ENCODE measurements around the gene WWOX. TPM values are rescaled to one million over a fixed set of nuclear protein-coding genes. Genes with fewer than 3 reads are reported as not detected.

WWOX gene
- total RNA-seq, 1 experiment from 2014 or later, result 15.6 TPM

- Histone ChIP-seq H3K27ac (ENCODE audit: insufficient read length, low read depth, low read length) (no peak overlapping the region), H3K14ac (ENCODE audit: insufficient read depth, low read length) (no peak overlapping the region), H3K23me2 (ENCODE audit: insufficient read length, low read depth, low read length, poor library complexity, severe bottlenecking) (no peaks in the 10 kb centered on the region), H3K56ac (ENCODE audit: insufficient read length, low read depth, low read length) (no peak overlapping the region), H3K9me3 (ENCODE audit: control insufficient read depth, low read depth, low read length) (no peaks in the 10 kb centered on the region), H2AFZ (ENCODE audit: low read length) (no peak overlapping the region), H3K18ac (ENCODE audit: insufficient read length, low read depth, low read length) (no peak overlapping the region), H4K5ac (ENCODE audit: insufficient read length, low read depth, low read length) (no peak overlapping the region), H3K27me3 (ENCODE audit: insufficient read depth, low read length) (no peaks in the 10 kb centered on the region), H4K8ac (replicated peaks; ENCODE audit: insufficient read length, low read depth, low read length) (no peak overlapping the region), H2BK15ac (ENCODE audit: low read depth, low read length) (no peak overlapping the region), H3K9ac (ENCODE audit: extremely low read depth, insufficient read length, low read length) (no peak overlapping the region), H2AK5ac (ENCODE audit: insufficient read length, low read length) (no peak overlapping the region), H3K79me2 (ENCODE audit: insufficient read depth, low read length) (no peaks in the 10 kb centered on the region), H3T11ph (ENCODE audit: low read length) (no peak overlapping the region), H3K79me1 (ENCODE audit: insufficient read depth, low read depth, low read length, poor library complexity, severe bottlenecking) (no peaks in the 10 kb centered on the region), H3K23ac (ENCODE audit: insufficient read length, low read depth, low read length) (no peak overlapping the region), H3K4me1 (ENCODE audit: insufficient read depth, low read length) (no peaks in the 10 kb centered on the region; the same call in 1 of the 2 replicates), H3K4ac (ENCODE audit: low read depth, low read length) (no peak overlapping the region), H2BK12ac (ENCODE audit: insufficient read length, low read depth, low read length) (no peak overlapping the region), H4K20me1 (ENCODE audit: control insufficient read depth, insufficient read depth, insufficient read length) (no peaks in the 10 kb centered on the region), H2BK120ac (ENCODE audit: low read depth, low read length, poor library complexity, severe bottlenecking) (no peak overlapping the region), H4K91ac (ENCODE audit: insufficient read length, low read depth, low read length) (no peak overlapping the region), H2BK20ac (ENCODE audit: low read depth, low read length, poor library complexity, severe bottlenecking) (no peak overlapping the region), H3K4me2 (ENCODE audit: insufficient read depth, insufficient read length, low read length) (no peak overlapping the region), H2BK5ac (ENCODE audit: insufficient read length, low read length) (no peak overlapping the region)
- H3K4me1 Mint-ChIP-seq, result peaks cover 4 to 8% of the 10 kb centered on the region in 2 experiments; a peak in 2 of 4 replicates
- H3K36me3 Mint-ChIP-seq (ENCODE audit: insufficient read depth in 1 of 3, low read depth in 3 of 3), result no peaks in the 10 kb centered on the region; a peak in 1 of 7 replicates
- H3K27ac Mint-ChIP-seq, result no peak overlapping the region
- no peaks in the 10 kb centered on the region for H3K9me3 Mint-ChIP-seq
- DNase-seq, result no peak
- no peak for TF ChIP-seq CTCF (conservative IDR thresholded peaks at IDR 0.05)
- WGBS (ENCODE audit: extremely low coverage, insufficient read length, low lambda C conversion rate), result no CpG with 5 or more reads among the region's 3 CpGs
- no peaks in the 10 kb centered on the region for H3K27me3 Mint-ChIP-seq (ENCODE audit: low read depth)
- no peak overlapping the region for H3K4me3 Mint-ChIP-seq
Measured at GRCh38 chr16:78431701-78432100, 332.2 kb downstream of the WWOX start.
